Measurements from ENCODE around the gene NUP205. TPM values are rescaled to one million over a fixed set of nuclear protein-coding genes. Genes with fewer than 3 reads are reported as not detected.
A peak's percentile ranks its signal among the peaks of the same experiment; 100 is the strongest.
"Not testable (repeated sequence)": the region's sequence is repeated elsewhere in the genome, so short reads cannot be mapped to it uniquely, and the experiment has no call there.

The NUP205 gene
- total and polyA plus RNA-seq, 4 experiments from 2014 or later: 29.2 to 73.8 (median 49.6) TPM

DNA sequence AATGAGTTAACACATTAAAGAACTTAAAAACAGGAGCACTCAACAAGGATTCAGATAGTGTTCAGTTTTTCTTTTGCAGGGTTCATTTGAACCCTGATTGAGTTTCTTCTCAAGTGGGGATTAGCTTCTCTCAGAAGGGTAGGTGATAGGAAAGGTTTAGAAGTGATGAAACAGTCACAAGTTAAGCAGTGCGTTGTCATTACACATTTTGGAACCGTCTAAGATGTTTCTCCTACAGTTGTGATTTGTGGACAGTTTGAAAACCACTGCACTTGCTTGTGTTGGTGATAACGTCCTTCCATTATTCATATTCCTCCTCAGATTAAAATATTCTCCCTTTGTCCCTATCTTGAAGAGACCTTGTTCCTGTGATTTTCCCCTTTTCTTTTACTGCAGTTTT is 107.3 kb downstream of the NUP205 start:
- intact Hi-C loops (cut with micrococcal nuclease): no loop called here
- Histone ChIP-seq H3K4me1 (ENCODE audit: insufficient read depth, low read length) (peaks cover 30% of the 10 kb centered on the region), H3K27ac (ENCODE audit: low read depth, low read length) (no peak overlapping the region), H3K4me3 (ENCODE audit: low read length in 2 of 2) (no peak overlapping the region), H3K9me3 (ENCODE audit: control insufficient read depth in 1 of 2, low read length in 2 of 2) (no peaks in the 10 kb centered on the region), H3K27me3 (ENCODE audit: insufficient read depth, low read length) (no peaks in the 10 kb centered on the region), H3K36me3 (ENCODE audit: insufficient read depth, low read length) (no peaks in the 10 kb centered on the region)
- ChIA-PET POLR2A (ENCODE audit: partially characterized antibody) (no interaction called here), CTCF (ENCODE audit: partially characterized antibody) (interaction anchor here (0.9 kb wide), 1 partner anchor 19 kb away, joined by 3 read pairs; no protein-coding TSS in a partner anchor)
- peak overlapping the region in 3 of 7 donors; percentile 37 to 63 (median 37) for H3K27ac Mint-ChIP-seq
- H3K36me3 Mint-ChIP-seq: peaks cover 8 to 13% of the 10 kb centered on the region in 2 donors
- no peaks in the 10 kb centered on the region for H3K27me3 Mint-ChIP-seq
- H3K4me1 Mint-ChIP-seq: peaks cover 36 to 73% (median 55%) of the 10 kb centered on the region in 4 donors
- H3K9me3 Mint-ChIP-seq: peaks cover 0 to 4% (median 0%) of the 10 kb centered on the region in 8 donors
- H3K4me3 Mint-ChIP-seq: peak overlapping the region in 1 of 8 donors; percentile 31
- DNase-seq: no peak

DNA sequence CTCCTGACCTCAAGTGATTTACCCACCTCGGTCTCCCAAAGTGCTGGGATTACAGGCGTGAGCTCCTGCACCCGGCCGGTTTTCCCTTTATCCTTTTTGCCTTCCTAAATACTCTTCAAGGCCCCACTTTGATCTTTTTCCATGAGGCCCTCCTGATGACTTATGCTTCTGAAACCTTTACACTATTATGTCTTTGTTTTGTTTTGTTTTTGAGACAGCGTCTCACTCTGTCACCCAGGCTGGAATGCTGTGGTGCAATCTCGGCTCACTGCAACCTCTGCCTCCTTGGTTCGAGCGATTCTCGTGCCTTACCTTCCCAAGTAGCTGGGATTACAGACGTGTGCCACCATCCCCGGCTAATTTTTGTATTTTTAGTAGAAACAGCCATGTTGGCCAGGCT is 108.4 kb downstream of the NUP205 start:
- H3K36me3 Mint-ChIP-seq: peaks cover 8 to 13% of the 10 kb centered on the region in 2 donors
- peak overlapping the region in 1 of 8 donors; percentile 27 for H3K4me3 Mint-ChIP-seq
- no peak overlapping the region for H3K4me3 ChIP-seq (ENCODE audit: low read length in 2 of 2)
- CTCF ChIA-PET (ENCODE audit: partially characterized antibody): no interaction called here
- peak overlapping the region in 2 of 7 donors; percentile 12 to 52 for H3K27ac Mint-ChIP-seq
- H3K9me3 Mint-ChIP-seq: peaks cover 0 to 4% (median 0%) of the 10 kb centered on the region in 8 donors
- no peaks in the 10 kb centered on the region for H3K27me3 Mint-ChIP-seq
- no peak for DNase-seq
- no peak overlapping the region for H3K27ac ChIP-seq (ENCODE audit: low read depth, low read length)
- POLR2A ChIA-PET (ENCODE audit: partially characterized antibody): no interaction called here
- peaks cover 30% of the 10 kb centered on the region for H3K4me1 ChIP-seq (ENCODE audit: insufficient read depth, low read length)
- no peaks in the 10 kb centered on the region for H3K9me3 ChIP-seq (ENCODE audit: control insufficient read depth in 1 of 2, low read length in 2 of 2)
- intact Hi-C loops (cut with micrococcal nuclease): no loop called here
- no peaks in the 10 kb centered on the region for H3K36me3 ChIP-seq (ENCODE audit: insufficient read depth, low read length)
- H3K4me1 Mint-ChIP-seq: peaks cover 36 to 82% (median 56%) of the 10 kb centered on the region in 4 donors
- no peaks in the 10 kb centered on the region for H3K27me3 ChIP-seq (ENCODE audit: insufficient read depth, low read length)

GRCh38 chr7:135666846-135667245 is 109.1 kb downstream of the NUP205 start:
- no peak overlapping the region for H3K4me3 Mint-ChIP-seq
- H3K36me3 Mint-ChIP-seq: peaks cover 8 to 13% of the 10 kb centered on the region in 2 donors
- Histone ChIP-seq H3K27me3 (ENCODE audit: insufficient read depth, low read length) (no peaks in the 10 kb centered on the region), H3K4me3 (ENCODE audit: low read length in 2 of 2) (no peak overlapping the region), H3K4me1 (ENCODE audit: insufficient read depth, low read length) (peaks cover 26% of the 10 kb centered on the region), H3K27ac (ENCODE audit: low read depth, low read length) (no peak overlapping the region), H3K36me3 (ENCODE audit: insufficient read depth, low read length) (no peaks in the 10 kb centered on the region), H3K9me3 (ENCODE audit: control insufficient read depth in 1 of 2, low read length in 2 of 2) (no peaks in the 10 kb centered on the region)
- peaks cover 33 to 84% (median 52%) of the 10 kb centered on the region in 4 donors for H3K4me1 Mint-ChIP-seq
- no peaks in the 10 kb centered on the region for H3K27me3 Mint-ChIP-seq
- DNase-seq: no peak
- no peak overlapping the region for H3K27ac Mint-ChIP-seq
- intact Hi-C loops (cut with micrococcal nuclease): no loop called here
- POLR2A ChIA-PET (ENCODE audit: partially characterized antibody): no interaction called here
- CTCF ChIA-PET (ENCODE audit: partially characterized antibody): no interaction called here
- H3K9me3 Mint-ChIP-seq: peaks cover 0 to 2% (median 0%) of the 10 kb centered on the region in 8 donors

DNA sequence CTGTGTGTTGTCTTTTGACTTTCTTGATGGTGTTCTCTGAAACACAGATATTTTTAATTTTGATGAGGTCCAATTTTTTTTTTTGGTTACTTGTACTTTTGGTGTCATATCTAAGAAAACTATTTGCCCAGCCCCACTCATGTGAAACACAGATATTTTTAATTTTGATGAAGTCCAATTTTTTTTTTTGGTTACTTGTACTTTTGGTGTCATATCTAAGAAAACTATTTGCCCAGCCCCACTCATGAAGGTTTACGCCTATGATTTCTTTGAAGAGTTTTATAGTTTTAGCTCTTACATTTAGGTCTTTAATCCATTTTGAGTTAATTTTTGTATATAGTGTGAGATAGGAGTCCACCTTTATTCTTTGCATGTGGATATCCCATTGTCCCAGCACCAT is 109.9 kb downstream of the NUP205 start:
- peaks cover 9 to 13% of the 10 kb centered on the region in 2 donors for H3K36me3 Mint-ChIP-seq
- H3K4me3 Mint-ChIP-seq; H3K27me3 ChIP-seq (ENCODE audit: insufficient read depth, low read length); DNase-seq; H3K27ac Mint-ChIP-seq; H3K9me3 Mint-ChIP-seq; POLR2A ChIA-PET (ENCODE audit: partially characterized antibody); H3K36me3 ChIP-seq (ENCODE audit: insufficient read depth, low read length); H3K9me3 ChIP-seq (ENCODE audit: control insufficient read depth in 1 of 2, low read length in 2 of 2); H3K4me3 ChIP-seq (ENCODE audit: low read length in 2 of 2); intact Hi-C loops (cut with micrococcal nuclease); H3K27ac ChIP-seq (ENCODE audit: low read depth, low read length); H3K27me3 Mint-ChIP-seq; CTCF ChIA-PET (ENCODE audit: partially characterized antibody): not testable (repeated sequence)
- H3K4me1 ChIP-seq (ENCODE audit: insufficient read depth, low read length): peaks cover 23% of the 10 kb centered on the region
- peaks cover 34 to 79% (median 49%) of the 10 kb centered on the region in 4 donors for H3K4me1 Mint-ChIP-seq

DNA sequence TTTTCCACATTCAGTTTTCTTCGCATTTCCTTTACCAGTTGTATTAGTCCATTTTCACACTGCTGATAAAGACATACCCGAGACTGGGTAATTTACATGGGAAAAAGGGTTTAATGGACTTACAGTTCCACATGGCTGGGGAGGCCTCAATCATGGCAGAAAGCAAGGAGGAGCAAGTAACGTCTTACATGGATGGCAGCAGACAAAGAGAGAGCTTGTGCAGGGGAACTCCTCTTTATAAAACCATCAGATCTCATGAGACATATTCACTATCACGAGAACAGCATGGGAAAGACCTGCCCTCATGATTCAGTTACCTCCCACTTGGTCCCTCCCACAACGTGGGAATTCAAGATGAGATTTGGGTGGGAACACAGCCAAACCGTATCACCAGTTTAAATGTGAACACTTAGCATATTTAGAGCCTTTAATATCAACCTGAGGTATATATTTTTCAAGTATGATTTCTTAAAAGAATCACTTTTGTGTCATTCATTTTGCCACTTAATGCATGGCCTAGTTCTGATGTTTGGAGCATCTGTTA is 111.2 kb downstream of the NUP205 start:
- H3K4me3 ChIP-seq (ENCODE audit: low read length in 2 of 2); CTCF ChIA-PET (ENCODE audit: partially characterized antibody); H3K9me3 ChIP-seq (ENCODE audit: control insufficient read depth in 1 of 2, low read length in 2 of 2); POLR2A ChIA-PET (ENCODE audit: partially characterized antibody); H3K9me3 Mint-ChIP-seq; H3K27me3 ChIP-seq (ENCODE audit: insufficient read depth, low read length); DNase-seq; H3K36me3 ChIP-seq (ENCODE audit: insufficient read depth, low read length); H3K27me3 Mint-ChIP-seq; H3K27ac ChIP-seq (ENCODE audit: low read depth, low read length); intact Hi-C loops (cut with micrococcal nuclease): not testable (repeated sequence)
- H3K36me3 Mint-ChIP-seq: peaks cover 16 to 23% of the 10 kb centered on the region in 2 donors
- H3K4me1 Mint-ChIP-seq: peaks cover 31 to 73% (median 46%) of the 10 kb centered on the region in 4 donors
- peak overlapping the region in 2 of 7 donors; percentile 38 to 71 for H3K27ac Mint-ChIP-seq
- H3K4me1 ChIP-seq (ENCODE audit: insufficient read depth, low read length): peaks cover 11% of the 10 kb centered on the region
- H3K4me3 Mint-ChIP-seq: peak overlapping the region in 2 of 8 donors; percentile 35 to 58

DNA sequence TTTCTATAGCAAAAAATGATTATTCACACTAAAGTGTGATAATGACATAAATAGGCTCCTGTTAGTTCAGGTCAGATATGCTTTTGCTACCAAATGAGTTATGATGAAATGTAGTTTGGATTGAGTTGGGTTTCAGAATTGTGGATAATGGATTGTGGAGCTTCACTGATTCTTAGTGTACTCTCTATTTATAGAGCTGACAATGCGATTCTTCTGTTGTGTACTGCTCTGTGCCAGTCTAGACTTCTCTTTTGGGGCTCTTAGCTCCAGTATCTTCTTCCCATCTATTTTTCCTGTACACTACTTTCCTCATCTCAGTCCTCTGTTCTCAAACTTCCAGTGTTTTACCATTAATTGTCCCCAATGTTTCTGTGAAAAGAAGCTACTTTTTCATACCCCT is 112.1 kb downstream of the NUP205 start:
- Histone ChIP-seq H3K4me1 (ENCODE audit: insufficient read depth, low read length) (peaks cover 3% of the 10 kb centered on the region), H3K36me3 (ENCODE audit: insufficient read depth, low read length) (peaks cover 13% of the 10 kb centered on the region), H3K27me3 (ENCODE audit: insufficient read depth, low read length) (no peaks in the 10 kb centered on the region), H3K27ac (ENCODE audit: low read depth, low read length) (no peak overlapping the region), H3K9me3 (ENCODE audit: control insufficient read depth in 1 of 2, low read length in 2 of 2) (no peaks in the 10 kb centered on the region), H3K4me3 (ENCODE audit: low read length in 2 of 2) (no peak overlapping the region)
- Mint-ChIP-seq H3K4me1 (peaks cover 26 to 64% (median 39%) of the 10 kb centered on the region in 4 donors), H3K27me3 (no peaks in the 10 kb centered on the region), H3K27ac (peak overlapping the region in 1 of 7 donors; percentile 66), H3K9me3 (peaks cover 0 to 2% (median 0%) of the 10 kb centered on the region in 8 donors), H3K36me3 (peaks cover 21 to 32% of the 10 kb centered on the region in 2 donors), H3K4me3 (peak overlapping the region in 1 of 8 donors; percentile 24)
- CTCF ChIA-PET (ENCODE audit: partially characterized antibody): interaction anchor here (4.9 kb wide), 1 partner anchor 8 kb away, joined by 34 read pairs; the partner anchor contains the start of gene STMP1
- intact Hi-C loops (cut with micrococcal nuclease): no loop called here
- DNase-seq: no peak
- POLR2A ChIA-PET (ENCODE audit: partially characterized antibody): no interaction called here

DNA sequence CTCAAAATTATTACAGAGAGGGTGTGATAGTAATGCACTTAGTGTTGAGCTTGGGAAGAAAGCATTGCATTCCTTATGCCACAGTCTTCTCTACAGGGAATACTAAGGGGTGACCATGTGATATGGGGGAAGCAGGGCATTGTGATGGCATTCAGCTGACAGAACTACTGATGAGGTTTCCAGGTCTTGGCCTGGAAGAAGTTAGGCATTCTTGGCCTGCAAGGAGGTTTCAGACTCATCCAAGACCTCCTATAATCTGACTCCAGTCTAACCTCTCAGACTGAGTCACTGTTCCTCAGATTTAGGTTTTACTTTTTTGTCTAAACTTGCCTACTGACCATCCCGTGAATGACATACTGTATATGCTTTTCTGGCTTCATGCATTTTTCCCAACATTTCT is 112.5 kb downstream of the NUP205 start:
- no peak overlapping the region for H3K27ac ChIP-seq (ENCODE audit: low read depth, low read length)
- intact Hi-C loops (cut with micrococcal nuclease): no loop called here
- CTCF ChIA-PET (ENCODE audit: partially characterized antibody): interaction anchor here (4.9 kb wide), 1 partner anchor 8 kb away, joined by 34 read pairs; the partner anchor contains the start of gene STMP1
- Mint-ChIP-seq H3K27me3 (no peaks in the 10 kb centered on the region), H3K27ac (peak overlapping the region in 2 of 7 donors; percentile 16 to 66), H3K9me3 (peaks cover 0 to 2% (median 0%) of the 10 kb centered on the region in 8 donors), H3K4me3 (peak overlapping the region in 1 of 8 donors; percentile 24), H3K36me3 (peaks cover 24 to 33% of the 10 kb centered on the region in 2 donors), H3K4me1 (peaks cover 23 to 60% (median 35%) of the 10 kb centered on the region in 4 donors)
- H3K4me1 ChIP-seq (ENCODE audit: insufficient read depth, low read length): no peaks in the 10 kb centered on the region
- H3K27me3 ChIP-seq (ENCODE audit: insufficient read depth, low read length): no peaks in the 10 kb centered on the region
- no peak for DNase-seq
- POLR2A ChIA-PET (ENCODE audit: partially characterized antibody): interaction anchor here (1.1 kb wide), 1 partner anchor 8 kb away, joined by 4 read pairs; the partner anchor contains the start of gene STMP1
- no peak overlapping the region for H3K4me3 ChIP-seq (ENCODE audit: low read length in 2 of 2)
- peaks cover 13% of the 10 kb centered on the region for H3K36me3 ChIP-seq (ENCODE audit: insufficient read depth, low read length)
- no peaks in the 10 kb centered on the region for H3K9me3 ChIP-seq (ENCODE audit: control insufficient read depth in 1 of 2, low read length in 2 of 2)

All from CD4-positive, alpha-beta memory T cell (primary cell).